Amniotic stem cell (primary cell): ENCODE data around the gene LRP1B.

Experiments
- DNase-seq: peaks from one replicate; lab custom pipeline; 2025; lab: John Stamatoyannopoulos, UW

The LRP1B gene

DNA sequence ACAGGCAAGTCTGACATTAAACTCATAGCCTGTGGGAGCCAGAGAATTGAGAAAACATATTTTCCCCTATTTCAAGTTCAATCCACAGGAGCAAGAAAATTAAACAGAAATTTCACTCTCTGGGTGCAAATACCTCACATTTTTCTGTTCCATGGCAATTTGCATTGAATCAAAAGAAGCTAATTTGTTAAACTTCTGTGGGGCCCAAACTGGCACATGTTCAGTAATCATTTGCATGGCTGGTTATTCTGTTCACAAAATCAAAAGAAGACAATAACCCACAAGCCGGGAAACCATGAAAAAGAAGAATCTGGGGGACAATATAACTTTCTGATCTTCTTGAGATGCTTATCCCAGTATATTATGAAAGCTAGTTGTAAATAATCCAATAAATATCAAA is 363.1 kb downstream of the LRP1B start:
- DNase-seq = no peak

- peak; percentile 44 for DNase-seq
These were observed 363.8 kb downstream of the LRP1B start for GRCh38 chr2:141767051-141767450.

GRCh38 chr2:141766225-141766624 is 364.6 kb downstream of the LRP1B start:
- no peak for DNase-seq

DNA sequence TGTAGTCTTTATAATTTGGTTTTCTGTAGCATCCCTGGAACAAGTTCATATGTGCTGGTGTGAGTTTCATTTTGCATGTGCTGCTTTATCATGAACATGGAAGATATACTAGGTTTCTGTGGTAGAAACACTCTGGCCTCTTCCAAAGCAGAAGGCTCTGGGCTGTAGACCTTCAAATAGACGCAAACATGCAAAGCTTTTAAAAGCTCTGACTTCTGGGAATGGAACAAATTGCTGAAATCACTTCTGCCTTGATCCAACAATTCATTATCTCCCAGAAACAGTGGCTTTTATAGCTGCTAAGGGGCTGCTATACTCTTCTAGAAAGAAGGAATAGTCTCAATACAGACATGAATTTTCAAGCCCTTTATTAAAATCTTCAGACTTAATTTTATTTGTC is 382.2 kb downstream of the LRP1B start:
- no peak for DNase-seq

- DNase-seq = no peak
These were observed 389.2 kb downstream of the LRP1B start for GRCh38 chr2:141741652-141742051.

- DNase-seq = no peak
These were observed 393.1 kb downstream of the LRP1B start for GRCh38 chr2:141737492-141738255.

DNA sequence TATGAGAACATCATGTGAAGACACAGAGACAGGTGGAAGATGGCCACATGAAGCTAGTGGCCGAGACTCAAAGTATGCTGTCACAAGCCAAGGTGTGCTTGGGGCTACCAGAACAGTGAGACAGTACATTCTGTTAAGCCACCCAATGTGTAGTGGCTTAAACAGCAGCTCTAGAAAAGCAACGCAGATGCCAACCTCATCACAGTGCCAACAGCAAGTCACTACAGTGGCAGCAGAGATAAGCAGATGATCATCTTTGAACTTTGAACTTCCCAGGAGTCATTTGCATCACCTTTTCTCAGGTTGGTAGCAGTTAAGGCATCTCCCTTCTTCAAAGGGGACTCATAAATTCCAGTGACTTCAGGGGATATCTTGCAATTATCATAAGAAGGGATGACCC is 394.4 kb downstream of the LRP1B start:
- no peak for DNase-seq

DNA sequence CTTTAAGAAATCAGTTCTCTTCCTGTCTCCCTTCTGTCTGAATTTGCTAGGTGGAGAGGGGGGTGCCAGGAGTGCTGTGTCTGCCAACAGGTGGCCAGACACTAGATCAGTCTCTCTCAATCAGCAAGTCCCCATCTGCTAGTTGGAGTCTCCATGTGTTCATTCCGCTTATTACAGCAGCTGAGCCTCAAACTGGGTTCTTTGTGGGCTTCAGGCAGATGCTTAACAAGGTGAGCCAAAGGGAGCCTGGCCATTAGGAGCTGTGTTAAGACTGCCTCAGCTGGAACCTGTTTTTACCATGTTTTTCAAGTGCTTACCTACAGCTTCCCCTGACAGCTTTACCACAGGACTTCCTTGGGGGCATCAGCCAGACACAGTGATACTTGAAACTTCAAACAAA is 401.9 kb downstream of the LRP1B start:
- DNase-seq = no peak

DNA sequence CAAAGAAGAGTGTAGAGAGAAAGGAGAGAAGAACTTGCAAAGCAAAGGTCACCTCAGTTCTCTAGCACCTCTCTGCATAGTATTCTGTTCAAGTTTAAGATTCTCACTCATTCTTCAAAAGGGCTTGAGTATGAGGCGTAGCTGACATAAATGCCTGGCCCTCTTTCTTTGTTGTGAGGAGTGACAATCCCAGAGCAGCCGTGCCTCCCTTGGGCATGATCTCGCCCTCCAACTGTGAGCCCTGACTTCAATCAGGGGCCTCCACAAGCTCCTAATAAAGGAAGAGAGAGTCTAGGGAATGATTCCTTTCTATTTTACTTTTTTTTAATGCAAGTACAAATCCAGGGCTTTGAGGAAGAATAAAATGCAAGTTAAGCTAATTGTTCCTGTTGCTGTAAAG is 402.7 kb downstream of the LRP1B start:
- no peak for DNase-seq

GRCh38 chr2:141724426-141724825 is 406.4 kb downstream of the LRP1B start:
- no peak for DNase-seq

- no peak for DNase-seq
These were observed 407.0 kb downstream of the LRP1B start for GRCh38 chr2:141723814-141724213.

GRCh38 chr2:141720476-141720875 is 410.3 kb downstream of the LRP1B start:
- DNase-seq = no peak

GRCh38 chr2:141714496-141714895 is 416.3 kb downstream of the LRP1B start:
- DNase-seq = no peak

- no peak for DNase-seq
These were observed 419.2 kb downstream of the LRP1B start for GRCh38 chr2:141711627-141712026.

DNA sequence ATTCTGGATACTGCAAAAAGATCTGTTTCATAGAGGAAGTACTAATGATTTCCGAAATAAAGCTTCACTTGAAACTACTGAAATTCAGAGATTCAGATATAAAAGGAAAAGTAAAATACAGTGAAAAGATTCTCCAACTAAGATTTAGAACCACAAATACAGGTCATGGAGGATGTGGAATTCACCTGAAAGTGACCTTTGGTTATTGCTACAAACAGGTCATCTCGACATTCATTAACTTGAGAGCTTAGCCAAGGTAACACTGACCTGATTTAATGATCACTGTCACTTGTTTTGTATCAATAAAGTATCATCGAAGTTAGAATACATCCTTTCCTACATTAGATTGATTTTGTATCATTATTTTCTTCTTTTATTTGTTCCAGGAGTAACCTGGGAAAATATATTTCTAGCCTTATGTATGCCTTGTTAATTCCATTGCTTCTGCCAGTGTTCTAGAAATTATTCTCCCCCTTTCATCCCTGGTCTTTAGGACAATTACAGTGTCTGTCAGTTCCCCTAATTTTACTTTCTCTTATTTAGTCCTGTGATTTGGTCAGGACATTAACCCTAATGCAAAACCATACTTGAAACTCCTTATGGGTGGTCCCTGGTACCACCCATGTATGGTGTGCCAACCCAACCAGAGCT is 420.1 kb downstream of the LRP1B start:
- no peak for DNase-seq

DNA sequence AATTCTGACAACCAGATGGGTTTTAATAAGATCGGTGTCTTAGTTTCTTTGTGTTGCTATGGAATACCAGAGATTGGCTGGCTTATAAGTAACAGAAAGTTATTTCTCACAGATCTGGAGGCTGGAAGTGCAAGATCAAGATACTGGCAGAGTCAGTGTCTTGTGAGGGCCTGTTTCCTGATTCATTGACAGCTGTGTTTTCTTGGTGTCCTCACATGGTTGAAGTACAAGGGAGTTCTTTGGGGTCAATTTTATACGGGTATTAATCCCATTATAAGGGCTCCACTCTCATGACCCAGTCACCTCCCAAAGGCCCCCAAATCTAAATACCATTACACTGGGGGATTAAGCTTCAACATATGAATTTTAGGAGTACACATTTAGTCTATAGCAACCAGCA is 421.1 kb downstream of the LRP1B start:
- no peak for DNase-seq

GRCh38 chr2:141707486-141707885 is 423.3 kb downstream of the LRP1B start:
- DNase-seq = no peak

DNA sequence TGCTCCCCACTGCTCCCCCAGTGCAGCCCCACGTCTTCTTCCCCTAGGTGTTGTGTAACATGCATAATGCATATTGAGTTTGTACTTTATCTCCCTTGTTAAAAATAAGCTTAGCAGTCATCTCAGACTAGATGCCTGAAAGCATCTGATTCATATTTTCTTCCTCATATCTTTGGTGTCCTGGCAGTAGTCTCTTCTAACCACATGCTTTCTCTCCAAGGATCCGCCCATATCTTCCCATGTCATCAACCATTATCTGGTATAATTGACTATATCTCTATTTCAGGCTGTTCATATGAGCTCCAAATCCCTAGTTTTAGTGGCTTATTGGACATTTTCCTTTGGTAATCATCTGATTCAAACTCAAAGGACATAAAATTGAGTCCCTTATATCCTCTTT is 426.3 kb downstream of the LRP1B start:
- no peak for DNase-seq

GRCh38 chr2:141703501-141703900 is 427.3 kb downstream of the LRP1B start:
- DNase-seq = no peak

- no peak for DNase-seq
These were observed 429.2 kb downstream of the LRP1B start for GRCh38 chr2:141701618-141702017.

DNA sequence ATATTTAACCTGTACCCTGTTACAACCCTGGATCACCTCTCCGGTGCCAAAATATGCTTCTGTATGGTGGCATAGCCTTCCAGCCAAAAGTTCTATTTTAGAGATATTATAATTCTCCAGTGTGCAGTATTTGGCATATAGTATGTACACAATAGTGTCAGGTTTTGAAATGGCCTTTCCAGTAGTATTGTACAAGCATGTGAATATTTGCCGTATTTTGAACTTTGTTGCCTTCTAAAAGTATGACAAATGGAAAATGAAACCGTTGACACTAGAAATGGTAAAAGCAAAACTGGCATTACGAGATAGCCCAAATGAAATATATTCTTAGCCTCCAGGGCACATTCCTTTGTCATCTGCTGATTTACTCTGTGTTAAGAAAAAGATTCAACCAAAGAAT is 431.2 kb downstream of the LRP1B start:
- no peak for DNase-seq

- DNase-seq = no peak
These were observed 432.3 kb downstream of the LRP1B start for GRCh38 chr2:141698500-141698899.

DNA sequence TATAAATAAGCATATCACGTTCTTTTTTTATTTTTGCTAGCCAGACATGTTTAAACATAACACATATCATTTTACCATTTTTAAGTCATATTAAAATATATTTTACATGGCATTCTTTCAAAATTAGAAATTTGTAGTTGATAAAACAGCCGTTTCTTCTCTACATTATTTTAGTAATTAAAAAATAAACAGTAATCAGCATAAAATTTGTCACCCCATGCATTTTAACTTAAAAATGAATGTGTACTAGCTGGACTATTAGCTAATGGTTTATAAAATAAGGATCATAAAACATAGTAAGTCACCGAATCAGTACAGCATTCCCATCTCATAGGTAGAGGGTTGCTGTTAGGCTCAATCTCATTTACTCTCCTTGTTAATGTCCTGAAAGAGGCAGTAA is 433.8 kb downstream of the LRP1B start:
- no peak for DNase-seq

- no peak for DNase-seq
These were observed 436.6 kb downstream of the LRP1B start for GRCh38 chr2:141694180-141694579.
